Measurements from ENCODE around the gene SLC39A1. TPM values are rescaled to one million over a fixed set of nuclear protein-coding genes. Genes with fewer than 3 reads are reported as not detected.

The SLC39A1 gene
- total and polyA plus RNA-seq, 9 of the 15 experiments (the other 6 are each of a cell fraction or from before 2014, with no cell fraction given), result 9.9 to 81.1 (median 62.7) TPM

DNA sequence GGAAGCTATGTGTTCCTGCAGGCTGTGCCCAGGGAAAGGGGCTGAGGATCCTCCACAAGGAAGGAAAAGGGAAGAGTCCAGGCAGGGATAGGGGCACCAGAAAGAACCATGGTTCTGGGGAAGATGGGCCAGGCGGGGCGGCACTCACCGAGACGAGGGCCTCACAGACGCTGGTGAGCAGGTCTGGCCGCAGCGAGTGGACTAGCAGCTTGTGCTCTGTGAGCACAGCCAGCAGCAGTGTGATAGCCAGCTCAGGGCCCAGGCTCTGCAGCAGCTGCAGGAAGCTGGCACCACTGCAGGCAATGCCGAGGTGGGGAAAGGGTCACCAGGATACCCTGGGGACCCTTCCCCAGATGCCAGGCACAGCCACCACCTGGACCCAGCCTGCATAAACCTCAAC lies 22.6 kb downstream of the SLC39A1 start:
- POLR2A ChIA-PET, result interaction anchor here (0.6 to 3.0 kb wide), 4 partner anchors 17 to 1957 kb away, joined by 3 to 10 read pairs (median 4); partner anchors contain the start of gene GATAD2B
- ATAC-seq (no peak), DNase-seq (ENCODE audit: extremely low read depth in 1 of 4, low spot score in 3 of 4) (no peak), FAIRE-seq (no peak)
- Histone ChIP-seq H3K27me3 (ENCODE audit: control insufficient read depth in 2 of 2, insufficient read depth in 2 of 2, low read length in 2 of 2) (no peaks in the 10 kb centered on the region), H2AFZ (ENCODE audit: low read depth, low read length) (no peak overlapping the region), H3K9me3 (replicated peaks; ENCODE audit: control insufficient read depth, insufficient read depth, low read depth, low read length) (no peaks in the 10 kb centered on the region), H3K4me3 (no peak overlapping the region), H3K9me1 (ENCODE audit: control insufficient read depth, insufficient read depth, low read length) (no peaks in the 10 kb centered on the region), H4K20me1 (replicated peaks; ENCODE audit: control insufficient read depth, insufficient read depth, low read length) (no peaks in the 10 kb centered on the region), H3K4me2 (ENCODE audit: insufficient read depth, low read length) (no peak overlapping the region), H3K9ac (ENCODE audit: insufficient read depth in 1 of 2, low read depth in 2 of 2, low read length in 2 of 2) (peak overlapping the region in 1 of 2 experiments; percentile 36; a peak in 1 of 4 replicates), H3K36me3 (ENCODE audit: control insufficient read depth, insufficient read depth, low read length) (peaks cover 81% of the 10 kb centered on the region), H3K4me1 (replicated peaks in 1 of 2; ENCODE audit: control insufficient read depth in 2 of 2, insufficient read depth in 2 of 2, low read length in 2 of 2) (peaks cover 8 to 18% of the 10 kb centered on the region in 2 experiments; a peak in 4 of 5 replicates), H3K27ac (ENCODE audit: extremely low read depth, low read depth, low read length) (no peak overlapping the region), H3K79me2 (ENCODE audit: control insufficient read depth, insufficient read depth, low read length) (peaks cover 21% of the 10 kb centered on the region)
- CTCF ChIA-PET (ENCODE audit: low intra/inter-chr PET ratio), result no interaction called here
- intact Hi-C loops (cut with micrococcal nuclease) (no loop called here), in situ Hi-C loops (cut with MboI) (no loop called here)
- no TSS peak for BruUV-seq (replicated peaks)
- WGBS (ENCODE audit: insufficient coverage, low coverage, missing lambda C conversion rate), result 99% methylated on average over 8 of the region's 8 CpGs
- TF ChIP-seq, protein P1, sequence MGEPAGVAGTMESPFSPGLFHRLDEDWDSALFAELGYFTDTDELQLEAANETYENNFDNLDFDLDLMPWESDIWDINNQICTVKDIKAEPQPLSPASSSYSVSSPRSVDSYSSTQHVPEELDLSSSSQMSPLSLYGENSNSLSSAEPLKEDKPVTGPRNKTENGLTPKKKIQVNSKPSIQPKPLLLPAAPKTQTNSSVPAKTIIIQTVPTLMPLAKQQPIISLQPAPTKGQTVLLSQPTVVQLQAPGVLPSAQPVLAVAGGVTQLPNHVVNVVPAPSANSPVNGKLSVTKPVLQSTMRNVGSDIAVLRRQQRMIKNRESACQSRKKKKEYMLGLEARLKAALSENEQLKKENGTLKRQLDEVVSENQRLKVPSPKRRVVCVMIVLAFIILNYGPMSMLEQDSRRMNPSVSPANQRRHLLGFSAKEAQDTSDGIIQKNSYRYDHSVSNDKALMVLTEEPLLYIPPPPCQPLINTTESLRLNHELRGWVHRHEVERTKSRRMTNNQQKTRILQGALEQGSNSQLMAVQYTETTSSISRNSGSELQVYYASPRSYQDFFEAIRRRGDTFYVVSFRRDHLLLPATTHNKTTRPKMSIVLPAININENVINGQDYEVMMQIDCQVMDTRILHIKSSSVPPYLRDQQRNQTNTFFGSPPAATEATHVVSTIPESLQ (CRISPR knock-in tag; IDR thresholded peaks at IDR 0.05), result no peak
- TF ChIP-seq ZNF263 (CRISPR knock-in tag; IDR thresholded peaks at IDR 0.05; ENCODE audit: borderline replicate concordance), result no peak
- TF ChIP-seq, protein P2, sequence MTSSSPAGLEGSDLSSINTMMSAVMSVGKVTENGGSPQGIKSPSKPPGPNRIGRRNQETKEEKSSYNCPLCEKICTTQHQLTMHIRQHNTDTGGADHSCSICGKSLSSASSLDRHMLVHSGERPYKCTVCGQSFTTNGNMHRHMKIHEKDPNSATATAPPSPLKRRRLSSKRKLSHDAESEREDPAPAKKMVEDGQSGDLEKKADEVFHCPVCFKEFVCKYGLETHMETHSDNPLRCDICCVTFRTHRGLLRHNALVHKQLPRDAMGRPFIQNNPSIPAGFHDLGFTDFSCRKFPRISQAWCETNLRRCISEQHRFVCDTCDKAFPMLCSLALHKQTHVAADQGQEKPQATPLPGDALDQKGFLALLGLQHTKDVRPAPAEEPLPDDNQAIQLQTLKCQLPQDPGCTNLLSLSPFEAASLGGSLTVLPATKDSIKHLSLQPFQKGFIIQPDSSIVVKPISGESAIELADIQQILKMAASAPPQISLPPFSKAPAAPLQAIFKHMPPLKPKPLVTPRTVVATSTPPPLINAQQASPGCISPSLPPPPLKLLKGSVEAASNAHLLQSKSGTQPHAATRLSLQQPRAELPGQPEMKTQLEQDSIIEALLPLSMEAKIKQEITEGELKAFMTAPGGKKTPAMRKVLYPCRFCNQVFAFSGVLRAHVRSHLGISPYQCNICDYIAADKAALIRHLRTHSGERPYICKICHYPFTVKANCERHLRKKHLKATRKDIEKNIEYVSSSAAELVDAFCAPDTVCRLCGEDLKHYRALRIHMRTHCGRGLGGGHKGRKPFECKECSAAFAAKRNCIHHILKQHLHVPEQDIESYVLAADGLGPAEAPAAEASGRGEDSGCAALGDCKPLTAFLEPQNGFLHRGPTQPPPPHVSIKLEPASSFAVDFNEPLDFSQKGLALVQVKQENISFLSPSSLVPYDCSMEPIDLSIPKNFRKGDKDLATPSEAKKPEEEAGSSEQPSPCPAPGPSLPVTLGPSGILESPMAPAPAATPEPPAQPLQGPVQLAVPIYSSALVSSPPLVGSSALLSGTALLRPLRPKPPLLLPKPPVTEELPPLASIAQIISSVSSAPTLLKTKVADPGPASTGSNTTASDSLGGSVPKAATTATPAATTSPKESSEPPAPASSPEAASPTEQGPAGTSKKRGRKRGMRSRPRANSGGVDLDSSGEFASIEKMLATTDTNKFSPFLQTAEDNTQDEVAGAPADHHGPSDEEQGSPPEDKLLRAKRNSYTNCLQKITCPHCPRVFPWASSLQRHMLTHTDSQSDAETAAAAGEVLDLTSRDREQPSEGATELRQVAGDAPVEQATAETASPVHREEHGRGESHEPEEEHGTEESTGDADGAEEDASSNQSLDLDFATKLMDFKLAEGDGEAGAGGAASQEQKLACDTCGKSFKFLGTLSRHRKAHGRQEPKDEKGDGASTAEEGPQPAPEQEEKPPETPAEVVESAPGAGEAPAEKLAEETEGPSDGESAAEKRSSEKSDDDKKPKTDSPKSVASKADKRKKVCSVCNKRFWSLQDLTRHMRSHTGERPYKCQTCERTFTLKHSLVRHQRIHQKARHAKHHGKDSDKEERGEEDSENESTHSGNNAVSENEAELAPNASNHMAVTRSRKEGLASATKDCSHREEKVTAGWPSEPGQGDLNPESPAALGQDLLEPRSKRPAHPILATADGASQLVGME (CRISPR knock-in tag; IDR thresholded peaks at IDR 0.05), result no peak
- TF ChIP-seq ZNF282 (CRISPR knock-in tag; IDR thresholded peaks at IDR 0.05), result no peak
- TF ChIP-seq IFI16 (CRISPR knock-in tag; IDR thresholded peaks at IDR 0.05), result no peak
- TF ChIP-seq, protein P3, sequence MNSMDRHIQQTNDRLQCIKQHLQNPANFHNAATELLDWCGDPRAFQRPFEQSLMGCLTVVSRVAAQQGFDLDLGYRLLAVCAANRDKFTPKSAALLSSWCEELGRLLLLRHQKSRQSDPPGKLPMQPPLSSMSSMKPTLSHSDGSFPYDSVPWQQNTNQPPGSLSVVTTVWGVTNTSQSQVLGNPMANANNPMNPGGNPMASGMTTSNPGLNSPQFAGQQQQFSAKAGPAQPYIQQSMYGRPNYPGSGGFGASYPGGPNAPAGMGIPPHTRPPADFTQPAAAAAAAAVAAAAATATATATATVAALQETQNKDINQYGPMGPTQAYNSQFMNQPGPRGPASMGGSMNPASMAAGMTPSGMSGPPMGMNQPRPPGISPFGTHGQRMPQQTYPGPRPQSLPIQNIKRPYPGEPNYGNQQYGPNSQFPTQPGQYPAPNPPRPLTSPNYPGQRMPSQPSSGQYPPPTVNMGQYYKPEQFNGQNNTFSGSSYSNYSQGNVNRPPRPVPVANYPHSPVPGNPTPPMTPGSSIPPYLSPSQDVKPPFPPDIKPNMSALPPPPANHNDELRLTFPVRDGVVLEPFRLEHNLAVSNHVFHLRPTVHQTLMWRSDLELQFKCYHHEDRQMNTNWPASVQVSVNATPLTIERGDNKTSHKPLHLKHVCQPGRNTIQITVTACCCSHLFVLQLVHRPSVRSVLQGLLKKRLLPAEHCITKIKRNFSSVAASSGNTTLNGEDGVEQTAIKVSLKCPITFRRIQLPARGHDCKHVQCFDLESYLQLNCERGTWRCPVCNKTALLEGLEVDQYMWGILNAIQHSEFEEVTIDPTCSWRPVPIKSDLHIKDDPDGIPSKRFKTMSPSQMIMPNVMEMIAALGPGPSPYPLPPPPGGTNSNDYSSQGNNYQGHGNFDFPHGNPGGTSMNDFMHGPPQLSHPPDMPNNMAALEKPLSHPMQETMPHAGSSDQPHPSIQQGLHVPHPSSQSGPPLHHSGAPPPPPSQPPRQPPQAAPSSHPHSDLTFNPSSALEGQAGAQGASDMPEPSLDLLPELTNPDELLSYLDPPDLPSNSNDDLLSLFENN (IDR thresholded peaks at IDR 0.05; ENCODE audit: low read depth in 2 of 2, low read length in 2 of 2), result no peak
- peak; percentile 65 for TF ChIP-seq POLR2G (IDR thresholded peaks at IDR 0.05; ENCODE audit: low read depth, low read length)
- TF ChIP-seq RBFOX2 (IDR thresholded peaks at IDR 0.05; ENCODE audit: low read depth, low read length), result peak; percentile 39
- TF ChIP-seq SUPT5H (IDR thresholded peaks at IDR 0.05), result no peak
- TF ChIP-seq SIN3A (IDR thresholded peaks at IDR 0.05; ENCODE audit: borderline replicate concordance in 2 of 2, control insufficient read depth in 1 of 2, low read depth in 2 of 2, low read length in 2 of 2), result no peak
- TF ChIP-seq TAF9B (IDR thresholded peaks at IDR 0.05; ENCODE audit: partially characterized antibody), result no peak
